ENCODE results near the gene SYNE3. TPM values are rescaled to one million over a fixed set of nuclear protein-coding genes. Genes with fewer than 3 reads are reported as not detected.

The SYNE3 gene
- total and polyA plus RNA-seq, 2 of the 8 experiments (the other 6 are each of a cell fraction or from before 2014, with no cell fraction given), result under 0.01 TPM; not detected in 1

GRCh38 chr14:95541346-95541745, 24.9 kb upstream of the SYNE3 start:
- Histone ChIP-seq H2BK20ac (ENCODE audit: low read length) (no peak overlapping the region), H3K27ac (ENCODE audit: low read depth, low read length) (no peak overlapping the region), H2BK5ac (ENCODE audit: low read depth, low read length) (no peak overlapping the region), H3K27me3 (replicated peaks in 1 of 4; ENCODE audit: control insufficient read depth in 3 of 4, extremely low read depth in 1 of 4, insufficient read depth in 3 of 4, low read length in 3 of 4) (no peaks in the 10 kb centered on the region), H3K36me3 (ENCODE audit: control insufficient read depth in 2 of 4, insufficient read depth in 4 of 4, low read length in 3 of 4) (peaks cover 3 to 7% (median 4%) of the 10 kb centered on the region in 4 experiments; a peak in 4 of 8 replicates), H4K8ac (ENCODE audit: extremely low read depth, insufficient read depth, low read length) (no peak overlapping the region), H3K4me2 (ENCODE audit: insufficient read depth in 1 of 2, low read depth in 2 of 2, low read length in 2 of 2) (no peak overlapping the region), H3K79me1 (ENCODE audit: low read depth, low read length) (peaks cover 14% of the 10 kb centered on the region), H3K14ac (ENCODE audit: insufficient read length) (no peak overlapping the region), H3K23ac (ENCODE audit: insufficient read length) (no peak overlapping the region), H3K4me1 (replicated peaks in 1 of 4; ENCODE audit: control insufficient read depth in 3 of 4, insufficient read depth in 4 of 4, low read length in 3 of 4) (peaks cover 0 to 6% (median 0%) of the 10 kb centered on the region in 4 experiments; a peak in 3 of 7 replicates), H4K20me1 (replicated peaks in 1 of 2; ENCODE audit: control insufficient read depth in 1 of 2, insufficient read depth in 2 of 2, low read length in 2 of 2) (peaks cover 21 to 32% of the 10 kb centered on the region in 2 experiments), H3K79me2 (ENCODE audit: control insufficient read depth in 1 of 2, insufficient read depth in 2 of 2, low read length in 2 of 2) (peaks cover 10 to 73% of the 10 kb centered on the region in 2 experiments), H4K5ac (ENCODE audit: insufficient read length, low read depth, low read length) (no peak overlapping the region), H4K91ac (replicated peaks; ENCODE audit: insufficient read length, low read length) (no peak overlapping the region), H2AK5ac (ENCODE audit: low read depth, low read length) (no peak overlapping the region), H2AFZ (ENCODE audit: low read length) (no peak overlapping the region), H2BK15ac (ENCODE audit: low read length) (no peak overlapping the region), H3K4ac (replicated peaks; ENCODE audit: insufficient read length, low read depth, low read length) (no peak overlapping the region), H3K9me3 (ENCODE audit: insufficient read depth in 2 of 2, low read depth in 1 of 2, low read length in 1 of 2) (no peaks in the 10 kb centered on the region), H2BK12ac (ENCODE audit: low read depth, low read length) (no peak overlapping the region), H3K18ac (ENCODE audit: extremely low read depth, low read length) (no peak overlapping the region), H2BK120ac (replicated peaks; ENCODE audit: low read depth, low read length) (no peak overlapping the region), H3K56ac (replicated peaks; ENCODE audit: insufficient read length, low read depth, low read length) (no peak overlapping the region), H3K23me2 (ENCODE audit: low read depth, low read length) (no peaks in the 10 kb centered on the region), H3K9ac (replicated peaks in 1 of 4; ENCODE audit: extremely low read depth in 1 of 4, low read depth in 3 of 4, low read length in 3 of 4) (no peak overlapping the region), H3K4me3 (ENCODE audit: extremely low read depth in 1 of 4, insufficient read depth in 2 of 4, low read depth in 3 of 4, low read length in 4 of 4) (no peak overlapping the region)
- DNase-seq (ENCODE audit: low read depth in 1 of 2, low spot score in 2 of 2) (no peak), FAIRE-seq (no peak)
- no peak for TF ChIP-seq KDM5A (IDR thresholded peaks at IDR 0.05; ENCODE audit: low read length)
- no peak for TF ChIP-seq ASH2L (IDR thresholded peaks at IDR 0.05; ENCODE audit: low read length)
- no peak for TF ChIP-seq JUND (IDR thresholded peaks at IDR 0.05; ENCODE audit: low read length)
- TF ChIP-seq SRF (IDR thresholded peaks at IDR 0.05; ENCODE audit: low read depth, low read length), result no peak
- no peak for TF ChIP-seq EGR1 (IDR thresholded peaks at IDR 0.05; ENCODE audit: borderline replicate concordance, low read depth, low read length)
- no peak for TF ChIP-seq SP4 (IDR thresholded peaks at IDR 0.05; ENCODE audit: low read length)
- no peak for TF ChIP-seq CREB1 (IDR thresholded peaks at IDR 0.05)
- TF ChIP-seq PHF8 (conservative IDR thresholded peaks at IDR 0.05; ENCODE audit: low read depth, low read length), result no peak
- TF ChIP-seq EZH2 (IDR thresholded peaks at IDR 0.05; ENCODE audit: low read depth, low read length, severe bottlenecking), result no peak
- no peak for TF ChIP-seq NANOG (IDR thresholded peaks at IDR 0.05; ENCODE audit: insufficient read depth, low read depth, low read length, poor library complexity, severe bottlenecking)
- TF ChIP-seq RAD21 (IDR thresholded peaks at IDR 0.05 in 1 of 2, conservative IDR thresholded peaks at IDR 0.05 in 1 of 2; ENCODE audit: low read depth in 2 of 2, low read length in 2 of 2), result no peak
- no peak for TF ChIP-seq SAP30 (IDR thresholded peaks at IDR 0.05; ENCODE audit: insufficient read depth, insufficient replicate concordance, low read length)
- no peak for TF ChIP-seq KDM1A (IDR thresholded peaks at IDR 0.05; ENCODE audit: borderline replicate concordance, low read length)
- no peak for TF ChIP-seq SIRT6 (IDR thresholded peaks at IDR 0.05; ENCODE audit: low read length)
- no peak for TF ChIP-seq CHD1 (IDR thresholded peaks at IDR 0.05; ENCODE audit: low read depth, low read length)
- CTCF ChIA-PET (ENCODE audit: partially characterized antibody), result interaction anchor here (0.5 to 1.3 kb wide), 2 partner anchors 14 to 40 kb away, joined by 3 to 5 read pairs; no protein-coding TSS in a partner anchor
- POLR2A ChIA-PET (ENCODE audit: partially characterized antibody), result interaction anchor here (1.6 kb wide), 1 partner anchor 8 kb away, joined by 4 read pairs; no protein-coding TSS in a partner anchor
- 84% methylated on average over 4 of the region's 4 CpGs; no CpG with 5 or more reads in 1 of the 2 experiments for WGBS, 2 experiments (ENCODE audit: extremely low coverage in 1 of 2, insufficient coverage in 1 of 2, insufficient read length in 1 of 2, insufficient replicate concordance in 2 of 2, low coverage in 1 of 2, low lambda C conversion rate in 2 of 2, missing lambda C conversion rate in 1 of 2)

Measured in H1 (cell line).